Measurements from ENCODE around the gene PPIG. TPM values are rescaled to one million over a fixed set of nuclear protein-coding genes. Genes with fewer than 3 reads are reported as not detected.
"Not testable (repeated sequence)": the region's sequence is repeated elsewhere in the genome, so short reads cannot be mapped to it uniquely, and the experiment has no call there.

The PPIG gene
- total RNA-seq, 4 donors from 2014 or later: 33.3 to 58.8 (median 37.6) TPM

DNA sequence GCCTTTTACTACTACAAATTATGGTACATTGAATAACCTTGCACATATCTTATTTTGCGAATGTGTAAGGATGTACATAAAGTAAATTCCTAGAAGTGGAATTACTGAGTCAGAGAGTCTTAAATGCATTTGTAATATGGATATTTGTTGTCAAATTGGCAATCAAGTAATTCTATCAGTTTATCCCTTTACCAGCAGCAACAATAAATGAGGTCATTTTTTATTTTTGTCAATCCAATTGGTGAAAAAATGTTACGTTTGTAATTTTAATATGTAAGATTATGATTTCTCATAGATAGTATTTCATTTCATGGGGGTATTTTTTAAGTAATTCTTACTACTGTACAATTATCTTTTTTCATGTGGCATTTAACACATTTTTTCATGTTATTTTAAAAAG lies 14.8 kb downstream of the PPIG start:
- ATAC-seq: no peak
- Histone ChIP-seq H3K4me1 (peaks cover 0 to 5% (median 0%) of the 10 kb centered on the region in 3 donors), H3K27me3 (no peaks in the 10 kb centered on the region), H3K4me3 (no peak overlapping the region), H3K27ac (no peak overlapping the region), H3K36me3 (peaks cover 0 to 5% of the 10 kb centered on the region in 2 donors), H3K9me3 (no peaks in the 10 kb centered on the region)
- WGBS, 2 donors (ENCODE audit: low coverage in 1 of 2): 90 to 95% methylated on average over 2 of the region's 2 CpGs
- TF ChIP-seq POLR2AphosphoS5 (IDR thresholded peaks at IDR 0.05) (no peak), POLR2A (IDR thresholded peaks at IDR 0.05) (no peak), EP300 (IDR thresholded peaks at IDR 0.05) (no peak)
- TF ChIP-seq, protein P1, sequence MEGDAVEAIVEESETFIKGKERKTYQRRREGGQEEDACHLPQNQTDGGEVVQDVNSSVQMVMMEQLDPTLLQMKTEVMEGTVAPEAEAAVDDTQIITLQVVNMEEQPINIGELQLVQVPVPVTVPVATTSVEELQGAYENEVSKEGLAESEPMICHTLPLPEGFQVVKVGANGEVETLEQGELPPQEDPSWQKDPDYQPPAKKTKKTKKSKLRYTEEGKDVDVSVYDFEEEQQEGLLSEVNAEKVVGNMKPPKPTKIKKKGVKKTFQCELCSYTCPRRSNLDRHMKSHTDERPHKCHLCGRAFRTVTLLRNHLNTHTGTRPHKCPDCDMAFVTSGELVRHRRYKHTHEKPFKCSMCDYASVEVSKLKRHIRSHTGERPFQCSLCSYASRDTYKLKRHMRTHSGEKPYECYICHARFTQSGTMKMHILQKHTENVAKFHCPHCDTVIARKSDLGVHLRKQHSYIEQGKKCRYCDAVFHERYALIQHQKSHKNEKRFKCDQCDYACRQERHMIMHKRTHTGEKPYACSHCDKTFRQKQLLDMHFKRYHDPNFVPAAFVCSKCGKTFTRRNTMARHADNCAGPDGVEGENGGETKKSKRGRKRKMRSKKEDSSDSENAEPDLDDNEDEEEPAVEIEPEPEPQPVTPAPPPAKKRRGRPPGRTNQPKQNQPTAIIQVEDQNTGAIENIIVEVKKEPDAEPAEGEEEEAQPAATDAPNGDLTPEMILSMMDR (IDR thresholded peaks at IDR 0.05): no peak

DNA sequence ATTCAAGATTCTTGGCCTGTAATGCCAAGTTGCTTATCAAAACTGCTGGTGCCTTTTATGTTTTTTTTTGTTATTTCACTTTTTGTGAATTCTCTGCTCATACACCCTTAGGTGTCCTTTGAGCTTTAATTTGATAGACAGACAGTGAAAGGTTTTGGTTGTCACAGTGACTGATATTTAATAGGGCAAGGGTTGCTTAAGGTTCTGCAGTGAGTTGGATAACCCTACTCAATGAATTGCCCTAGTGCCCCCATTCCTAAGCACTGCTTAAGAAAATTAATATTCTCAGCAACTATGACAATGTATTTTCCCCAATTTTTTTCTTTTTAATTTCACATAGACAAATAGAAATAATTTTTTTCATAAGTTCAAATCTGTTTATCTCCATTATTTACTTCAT lies 15.4 kb downstream of the PPIG start:
- Histone ChIP-seq H3K27me3 (no peaks in the 10 kb centered on the region), H3K4me1 (peaks cover 0 to 5% (median 0%) of the 10 kb centered on the region in 3 donors), H3K9me3 (no peaks in the 10 kb centered on the region), H3K36me3 (peaks cover 0 to 8% of the 10 kb centered on the region in 2 donors), H3K4me3 (no peak overlapping the region), H3K27ac (no peak overlapping the region)
- TF ChIP-seq, protein P1 (IDR thresholded peaks at IDR 0.05): no peak
- no peak for TF ChIP-seq POLR2AphosphoS5 (IDR thresholded peaks at IDR 0.05)
- no peak for TF ChIP-seq EP300 (IDR thresholded peaks at IDR 0.05)
- no peak for TF ChIP-seq POLR2A (IDR thresholded peaks at IDR 0.05)
- ATAC-seq: no peak

DNA sequence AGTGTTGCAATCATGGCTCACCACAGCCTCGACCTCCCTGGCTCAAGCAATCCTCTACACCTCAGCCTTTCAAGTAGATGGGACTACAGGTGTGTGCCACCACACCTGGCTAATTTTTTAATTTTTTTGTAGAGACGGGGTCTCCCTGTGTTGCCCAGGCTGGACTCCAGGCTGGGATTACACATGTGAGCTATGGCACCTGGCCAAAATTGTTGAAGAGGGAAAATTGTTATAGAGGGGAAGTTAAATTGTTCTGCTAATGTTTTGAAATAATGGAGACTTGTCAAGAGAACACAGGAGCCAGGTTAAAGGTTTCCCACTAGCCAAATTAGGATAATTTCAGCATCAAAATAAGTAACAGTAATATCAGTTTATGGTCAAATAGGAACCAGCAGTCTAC lies 25.1 kb downstream of the PPIG start:
- H3K27ac ChIP-seq: no peak overlapping the region
- H3K27me3 ChIP-seq: no peaks in the 10 kb centered on the region
- no peak for ATAC-seq
- peaks cover 4 to 99% of the 10 kb centered on the region in 2 donors for H3K36me3 ChIP-seq
- H3K4me1 ChIP-seq: no peaks in the 10 kb centered on the region
- H3K9me3 ChIP-seq: no peaks in the 10 kb centered on the region
- no peak for TF ChIP-seq EP300 (IDR thresholded peaks at IDR 0.05)
- TF ChIP-seq, protein P1 (IDR thresholded peaks at IDR 0.05): no peak
- TF ChIP-seq POLR2AphosphoS5 (IDR thresholded peaks at IDR 0.05): no peak
- TF ChIP-seq POLR2A (IDR thresholded peaks at IDR 0.05): no peak
- H3K4me3 ChIP-seq: no peak overlapping the region
- WGBS, 2 donors (ENCODE audit: low coverage in 1 of 2): 100% methylated on average over 1 of the region's 2 CpGs

DNA sequence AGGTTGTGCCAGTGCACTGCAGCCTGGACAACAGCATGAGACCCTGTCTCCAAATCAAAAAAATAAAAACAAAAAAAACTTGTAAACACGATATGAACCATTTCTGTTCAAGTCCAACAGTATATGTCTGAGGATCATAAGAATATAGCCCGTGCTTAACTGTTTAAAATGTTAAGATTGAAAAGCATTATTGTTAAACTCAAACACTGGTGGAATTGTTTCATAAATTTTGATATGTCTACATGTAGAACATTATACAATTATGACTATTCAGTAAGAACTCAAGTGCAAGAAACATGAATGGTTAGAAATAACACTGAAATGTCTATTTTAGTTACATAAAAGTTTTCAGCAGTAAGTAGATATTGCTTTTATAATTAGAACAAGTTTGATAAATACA lies 29.7 kb downstream of the PPIG start:
- H3K4me1 ChIP-seq: no peaks in the 10 kb centered on the region
- ATAC-seq: no peak

DNA sequence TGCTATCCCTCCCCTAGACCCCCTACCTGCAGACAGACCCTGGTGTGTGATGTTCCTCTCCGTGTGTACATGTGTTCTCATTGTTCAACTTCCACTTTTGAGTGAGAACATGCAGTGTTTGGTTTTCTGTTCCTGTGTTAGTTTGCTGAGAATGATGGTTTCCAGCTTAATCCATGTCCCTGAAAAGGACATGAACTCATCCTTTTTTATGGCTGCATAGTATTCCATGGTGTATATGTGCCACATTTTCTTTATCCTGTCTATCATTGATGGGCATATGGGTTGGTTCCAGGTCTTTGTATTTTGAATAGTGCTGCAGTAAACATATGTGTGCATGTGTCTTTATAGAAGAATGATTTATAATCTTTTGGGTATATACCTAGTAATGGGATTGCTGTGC lies 31.8 kb downstream of the PPIG start:
- not testable (repeated sequence) for ATAC-seq, H3K27me3 ChIP-seq, H3K9me3 ChIP-seq, H3K27ac ChIP-seq, H3K4me1 ChIP-seq, H3K4me3 ChIP-seq
- peaks cover 4 to 83% of the 10 kb centered on the region in 2 donors for H3K36me3 ChIP-seq
- 100% methylated on average over 1 of the region's 1 CpG for WGBS, 2 donors (ENCODE audit: low coverage in 1 of 2)

More for the DNA sequence above, 29.7 kb downstream of the PPIG start:
- TF ChIP-seq, protein P1 (IDR thresholded peaks at IDR 0.05): no peak
- TF ChIP-seq POLR2A (IDR thresholded peaks at IDR 0.05) (no peak), POLR2AphosphoS5 (IDR thresholded peaks at IDR 0.05) (no peak), EP300 (IDR thresholded peaks at IDR 0.05) (no peak)
- Histone ChIP-seq H3K27me3 (no peaks in the 10 kb centered on the region), H3K27ac (no peak overlapping the region), H3K36me3 (peaks cover 4 to 97% of the 10 kb centered on the region in 2 donors), H3K9me3 (no peaks in the 10 kb centered on the region), H3K4me3 (no peak overlapping the region)
- 82 to 85% methylated on average over 2 of the region's 2 CpGs for WGBS, 2 donors (ENCODE audit: low coverage in 1 of 2)

Measured in gastroesophageal sphincter (tissue), 4 donors.